SK-N-SH (cell line): ENCODE measurements around the gene CD300LF. TPM values are rescaled to one million over a fixed set of nuclear protein-coding genes. Genes with fewer than 3 reads are reported as not detected.

ENCODE experiments used
- CTCF ChIA-PET: fragments of 300-600, 350-600 bp; formaldehyde crosslinking; extraction: SDS; loops from one replicate; lab custom pipeline; 2021; lab: Yijun Ruan, JAX
- POLR2A ChIA-PET: fragments of 350-600 bp; sonication (Branson Sonifier 250); formaldehyde crosslinking; extraction: SDS; loops from one replicate; lab custom pipeline; 2020; ENCODE audit warnings: antibody characterized with exemption, inconsistent platforms; lab: Yijun Ruan, JAX
- DNase-seq: peaks from one replicate; pipeline ENCODE4 v3.0.0; 2012
- H2AFZ ChIP-seq: fragments of 200-600 bp; sonication (generic); 2 replicates; pipeline ENCODE4 v1.8.1; 2016; ENCODE audit warnings: antibody characterized with exemption, mild to moderate bottlenecking, low read depth
- H3F3A ChIP-seq: fragments of 200-600 bp; sonication (generic); replicated peaks from 2 replicates; pipeline ENCODE3; 2016; ENCODE audit warnings: antibody characterized with exemption, mild to moderate bottlenecking; ENCODE audit not compliant: insufficient read depth
- H3K27ac ChIP-seq, 2 experiments: fragments of 200-500 bp in 1 of 2; fragments of 200-600 bp in 1 of 2; sonication (Bioruptor generic) in 1 of 2; sonication (generic), shearing (Covaris generic) in 1 of 2; 2 replicates each; pipeline versions ENCODE4 v1.5.1 to v1.6.1; 2014 to 2016; ENCODE audit warnings: low read depth in 2 of 2, inconsistent platforms in 1 of 2, low read length in 1 of 2, mild to moderate bottlenecking in 1 of 2, mixed read lengths in 1 of 2
- H3K27me3 ChIP-seq: fragments of 200-600 bp; sonication (generic), shearing (Covaris generic); 2 replicates; pipeline ENCODE4 v1.6.1; 2016; ENCODE audit warnings: mixed run types; ENCODE audit not compliant: insufficient read depth
- H3K36me3 ChIP-seq, 2 experiments: fragments of 200-500 bp in 1 of 2; fragments of 200-600 bp in 1 of 2; sonication (Bioruptor generic) in 1 of 2; sonication (generic) in 1 of 2; replicated peaks in 1 of 2; 2 replicates each; pipeline versions ENCODE3 to v1.5.1; 2014 to 2016; ENCODE audit warnings: low read length in 1 of 2, mild to moderate bottlenecking in 1 of 2; ENCODE audit not compliant: insufficient read depth in 2 of 2, control insufficient read depth in 1 of 2
- H3K4me1 ChIP-seq, 2 experiments: fragments of 200-500 bp in 1 of 2; fragments of 200-600 bp in 1 of 2; sonication (Bioruptor generic) in 1 of 2; sonication (generic), shearing (Covaris generic) in 1 of 2; 2 replicates each; pipeline versions ENCODE4 v1.5.1 to v1.6.1; 2014 to 2016; ENCODE audit warnings: low read depth in 1 of 2, low read length in 1 of 2, mixed run types in 1 of 2; ENCODE audit not compliant: insufficient read depth in 2 of 2, control insufficient read depth in 1 of 2
- H3K4me2 ChIP-seq: fragments of 200-600 bp; sonication (generic), shearing (Covaris generic); 2 replicates; pipeline ENCODE4 v1.6.1; 2017; ENCODE audit warnings: mixed run types
- H3K4me3 ChIP-seq, 2 experiments: fragments of 200-500 bp in 1 of 2; fragments of 200-600 bp in 1 of 2; sonication (Bioruptor generic) in 1 of 2; sonication (generic), shearing (Covaris generic) in 1 of 2; 2 replicates each; pipeline versions ENCODE4 v1.5.1 to v1.8.1; 2014 to 2016; ENCODE audit warnings: low read depth in 2 of 2, inconsistent platforms in 1 of 2, low read length in 1 of 2, mild to moderate bottlenecking in 1 of 2, mixed read lengths in 1 of 2, moderate library complexity in 1 of 2
- H3K79me2 ChIP-seq: fragments of 200-600 bp; sonication (generic); 2 replicates; pipeline ENCODE4 v1.8.1; 2017; ENCODE audit warnings: mild to moderate bottlenecking; ENCODE audit not compliant: insufficient read depth
- H3K9ac ChIP-seq: fragments of 200-600 bp; sonication (generic); 2 replicates; pipeline ENCODE4 v1.6.1; 2017; ENCODE audit warnings: mixed run types
- H3K9me2 ChIP-seq: fragments of 200-600 bp; sonication (generic); 2 replicates; pipeline ENCODE4 v1.6.1; 2017; ENCODE audit warnings: mixed run types
- H3K9me3 ChIP-seq: fragments of 200-600 bp; sonication (generic); 2 replicates; pipeline ENCODE4 v1.6.1; 2017; ENCODE audit warnings: mixed run types, mild to moderate bottlenecking, moderate library complexity
- H4K20me1 ChIP-seq: fragments of 200-600 bp; sonication (generic); 2 replicates; pipeline ENCODE4 v1.6.1; 2017; ENCODE audit warnings: mild to moderate bottlenecking, mixed run types; ENCODE audit not compliant: insufficient read depth
- CHD2 ChIP-seq: fragments of 150-350 bp; IDR thresholded peaks from 2 replicates; pipeline ENCODE4 v1.6.1; 2018; ENCODE audit warnings: low read length; ENCODE audit not compliant: partially characterized antibody
- CTCF ChIP-seq: fragments of 200-600 bp; sonication (generic); IDR thresholded peaks from 2 replicates; pipeline ENCODE4 v1.6.1; 2017; ENCODE audit warnings: antibody characterized with exemption, mild to moderate bottlenecking, moderate library complexity
- EP300 ChIP-seq, 2 experiments: IDR thresholded peaks; 2 replicates each; pipeline versions ENCODE4 v1.4.0 to v1.6.1; 2012; ENCODE audit warnings: borderline replicate concordance in 1 of 2, low read depth in 1 of 2, low read length in 1 of 2
- EZH2phosphoT487 ChIP-seq: fragments of 200-600 bp; sonication (generic); IDR thresholded peaks from 2 replicates; pipeline ENCODE4 v1.6.1; 2017; ENCODE audit warnings: low read depth, mixed run types, mild to moderate bottlenecking, antibody characterized with exemption, moderate library complexity, borderline replicate concordance
- FOXJ3 ChIP-seq: sonication (generic); formaldehyde crosslinking; IDR thresholded peaks from 2 replicates; pipeline ENCODE4 v1.5.1; 2020; ENCODE audit warnings: mild to moderate bottlenecking, missing genetic modification reagents
- GATA2 ChIP-seq: sonication (generic); formaldehyde crosslinking; IDR thresholded peaks from 2 replicates; pipeline ENCODE4 v1.5.0; 2020; ENCODE audit warnings: mild to moderate bottlenecking, missing genetic modification reagents
- JUND ChIP-seq: IDR thresholded peaks from 2 replicates; pipeline ENCODE4 v1.4.0; 2012
- NFIC ChIP-seq: IDR thresholded peaks from 2 replicates; pipeline ENCODE4 v1.4.0; 2012; ENCODE audit warnings: borderline replicate concordance
- POLR2AphosphoS5 ChIP-seq: IDR thresholded peaks from 2 replicates; pipeline ENCODE4 v1.6.1; 2012; ENCODE audit warnings: low read depth, low read length
- RAD21 ChIP-seq: IDR thresholded peaks from 2 replicates; pipeline ENCODE4 v1.6.1; 2012; ENCODE audit warnings: mild to moderate bottlenecking, low read length
- RCOR1 ChIP-seq: fragments of 150-350 bp; IDR thresholded peaks from 2 replicates; pipeline ENCODE4 v1.6.1; 2017; ENCODE audit warnings: antibody characterized with exemption, low read length
- RFX5 ChIP-seq: IDR thresholded peaks from 2 replicates; pipeline ENCODE4 v1.6.1; 2012; ENCODE audit warnings: mild to moderate bottlenecking, improper control_type of control experiment, low read length
- SIN3A ChIP-seq: IDR thresholded peaks from 2 replicates; pipeline ENCODE4 v1.6.1; 2012; ENCODE audit warnings: low read depth, mild to moderate bottlenecking, low read length, moderate library complexity, borderline replicate concordance
- SMC3 ChIP-seq: IDR thresholded peaks from 2 replicates; pipeline ENCODE4 v1.6.1; 2012; ENCODE audit warnings: low read depth, low read length, improper control_type of control experiment
- TCF12 ChIP-seq: IDR thresholded peaks from 2 replicates; pipeline ENCODE4 v1.4.0; 2012
- TEAD4 ChIP-seq: IDR thresholded peaks from 2 replicates; pipeline ENCODE4 v1.4.0; 2012; ENCODE audit warnings: mild to moderate bottlenecking, borderline replicate concordance; ENCODE audit not compliant: insufficient read depth
- YY1 ChIP-seq: IDR thresholded peaks from 2 replicates; pipeline ENCODE4 v1.4.0; 2012; ENCODE audit warnings: low read depth, mild to moderate bottlenecking
- WGBS: methylation state at CpG from one replicate; pipeline ENCODE4 v1.1.6; 2017; ENCODE audit warnings: low lambda C conversion rate; 5-methylcytosine and 5-hydroxymethylcytosine counted together
- polyA plus RNA-seq, 3 experiments: library from polyadenylated mRNA; depleted of rRNA; stranded (reverse); fragments of >200 nt; gene quantifications; 2 replicates each; pipeline ENCODE4 v1.2.3, GENCODE V29; 2012
- TF ChIP-seq, protein P1 (sequence below): IDR thresholded peaks from 2 replicates; pipeline ENCODE4 v1.4.0; 2012; ENCODE audit warnings: low read depth
- TF ChIP-seq, protein P2 (sequence below): IDR thresholded peaks from 2 replicates; pipeline ENCODE4 v1.4.0; 2012; ENCODE audit warnings: low read depth, borderline replicate concordance

Gene CD300LF
- polyA plus RNA-seq, 1 of the 3 experiments (the other 2 are of a cell fraction), result not detected

DNA sequence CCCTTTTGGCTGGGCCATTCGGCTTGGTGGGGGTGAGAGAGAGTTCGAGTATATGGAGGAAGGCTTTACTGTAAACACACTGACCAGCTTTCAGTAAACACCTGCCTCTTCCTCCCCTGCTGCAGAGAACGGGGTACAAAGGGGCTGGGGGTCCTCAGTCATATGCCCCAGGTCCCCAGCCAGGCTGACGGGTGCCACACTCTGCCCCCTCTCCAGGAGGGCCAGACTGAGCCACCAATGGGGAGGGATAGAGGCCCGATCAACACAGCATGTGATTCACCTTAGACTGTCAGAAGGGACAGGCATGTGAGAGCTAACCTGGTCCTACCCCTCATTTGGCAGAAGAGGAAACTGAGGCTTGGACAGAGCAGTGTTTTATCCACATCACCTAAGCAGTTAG, 48.7 kb upstream of the CD300LF start:
- peaks cover 14% of the 10 kb centered on the region; the same call in 1 of the 2 replicates for H3K79me2 ChIP-seq
- H3K9me3 ChIP-seq, result no peaks in the 10 kb centered on the region
- peak overlapping the region; percentile 25 to 94; a peak in 3 of 4 replicates for H3K27ac ChIP-seq
- H3K9me2 ChIP-seq, result no peaks in the 10 kb centered on the region
- H3K9ac ChIP-seq, result no peak overlapping the region
- H3K4me2 ChIP-seq, result no peak overlapping the region
- peaks cover 4% of the 10 kb centered on the region for H3F3A ChIP-seq
- no peaks in the 10 kb centered on the region for H4K20me1 ChIP-seq
- WGBS, result 60% methylated on average over 3 of the region's 5 CpGs
- H3K4me1 ChIP-seq, result peaks cover 45 to 68% of the 10 kb centered on the region in 2 experiments; a peak in 3 of 4 replicates
- no peaks in the 10 kb centered on the region for H3K27me3 ChIP-seq
- POLR2A ChIA-PET, result interaction anchor here (0.9 to 2.7 kb wide), 5 partner anchors 8 to 16 kb away, joined by 4 to 17 read pairs (median 6); partner anchors contain the start of gene NAT9
- no peak for DNase-seq
- CTCF ChIA-PET, result interaction anchor here (0.7 to 48.0 kb wide), 7 partner anchors 7 to 528 kb away, joined by 3 to 1361 read pairs (median 15); partner anchors contain the start of genes GRIN2C, NAT9, NHERF1 and RAB37
- no peak for TF ChIP-seq RCOR1
- TF ChIP-seq, protein P1, sequence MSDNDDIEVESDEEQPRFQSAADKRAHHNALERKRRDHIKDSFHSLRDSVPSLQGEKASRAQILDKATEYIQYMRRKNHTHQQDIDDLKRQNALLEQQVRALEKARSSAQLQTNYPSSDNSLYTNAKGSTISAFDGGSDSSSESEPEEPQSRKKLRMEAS, result no peak
- no peak for TF ChIP-seq POLR2AphosphoS5
- no peak for TF ChIP-seq GATA2 (CRISPR knock-in tag)
- TF ChIP-seq CTCF, result no peak
- no peak for TF ChIP-seq CHD2
- no peak for TF ChIP-seq FOXJ3 (CRISPR knock-in tag)
- no peak for TF ChIP-seq EP300 (IDR thresholded peaks at IDR 0.05; ENCODE audit: borderline replicate concordance in 1 of 2, low read depth in 1 of 2, low read length in 1 of 2)
- TF ChIP-seq, protein P2, sequence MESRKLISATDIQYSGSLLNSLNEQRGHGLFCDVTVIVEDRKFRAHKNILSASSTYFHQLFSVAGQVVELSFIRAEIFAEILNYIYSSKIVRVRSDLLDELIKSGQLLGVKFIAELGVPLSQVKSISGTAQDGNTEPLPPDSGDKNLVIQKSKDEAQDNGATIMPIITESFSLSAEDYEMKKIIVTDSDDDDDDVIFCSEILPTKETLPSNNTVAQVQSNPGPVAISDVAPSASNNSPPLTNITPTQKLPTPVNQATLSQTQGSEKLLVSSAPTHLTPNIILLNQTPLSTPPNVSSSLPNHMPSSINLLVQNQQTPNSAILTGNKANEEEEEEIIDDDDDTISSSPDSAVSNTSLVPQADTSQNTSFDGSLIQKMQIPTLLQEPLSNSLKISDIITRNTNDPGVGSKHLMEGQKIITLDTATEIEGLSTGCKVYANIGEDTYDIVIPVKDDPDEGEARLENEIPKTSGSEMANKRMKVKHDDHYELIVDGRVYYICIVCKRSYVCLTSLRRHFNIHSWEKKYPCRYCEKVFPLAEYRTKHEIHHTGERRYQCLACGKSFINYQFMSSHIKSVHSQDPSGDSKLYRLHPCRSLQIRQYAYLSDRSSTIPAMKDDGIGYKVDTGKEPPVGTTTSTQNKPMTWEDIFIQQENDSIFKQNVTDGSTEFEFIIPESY, result no peak
- no peak for TF ChIP-seq TEAD4
- TF ChIP-seq SIN3A, result no peak
- TF ChIP-seq EZH2phosphoT487, result no peak
- no peak for TF ChIP-seq SMC3
- no peak for TF ChIP-seq YY1
- no peak for TF ChIP-seq JUND
- TF ChIP-seq TCF12, result no peak
- no peak for TF ChIP-seq NFIC
- no peak for TF ChIP-seq RAD21
- TF ChIP-seq RFX5, result no peak
- TF ChIP-seq, all 33 proteins: peak for 0
- H3K36me3 ChIP-seq, result no peaks in the 10 kb centered on the region
- no peak overlapping the region for H3K4me3 ChIP-seq
- H2AFZ ChIP-seq, result no peak overlapping the region
